Measurements from ENCODE around the gene APBA1. TPM values are rescaled to one million over a fixed set of nuclear protein-coding genes. Genes with fewer than 3 reads are reported as not detected.

APBA1 gene
- total RNA-seq, 4 donors from 2014 or later, result 3.6 to 11.7 (median 8.0) TPM

- TF ChIP-seq CTCF (IDR thresholded peaks at IDR 0.05) (no peak), POLR2A (IDR thresholded peaks at IDR 0.05) (no peak)
- intact Hi-C loops (cut with DNase I; ENCODE audit: low total_unique reads), result no loop called here
- Histone ChIP-seq H3K27ac (no peak overlapping the region), H3K9me3 (no peaks in the 10 kb centered on the region), H3K27me3 (no peaks in the 10 kb centered on the region), H3K36me3 (no peaks in the 10 kb centered on the region), H3K4me1 (no peaks in the 10 kb centered on the region), H3K4me3 (no peak overlapping the region)
- no peak for DNase-seq
Measured at GRCh38 chr9:69660304-69660703, 11.9 kb downstream of the APBA1 start.

- Histone ChIP-seq H3K27ac (no peak overlapping the region), H3K4me3 (no peak overlapping the region), H3K4me1 (no peaks in the 10 kb centered on the region), H3K9me3 (no peaks in the 10 kb centered on the region), H3K27me3 (no peaks in the 10 kb centered on the region), H3K36me3 (no peaks in the 10 kb centered on the region)
- TF ChIP-seq POLR2A (IDR thresholded peaks at IDR 0.05) (no peak), CTCF (IDR thresholded peaks at IDR 0.05) (no peak)
- no peak for DNase-seq
- intact Hi-C loops (cut with DNase I; ENCODE audit: low total_unique reads), result no loop called here
Measured at GRCh38 chr9:69658987-69659675, 13.0 kb downstream of the APBA1 start.

GRCh38 chr9:69657269-69657668, 14.9 kb downstream of the APBA1 start:
- DNase-seq, result no peak
- H3K27ac ChIP-seq, result no peak overlapping the region
- H3K36me3 ChIP-seq, result no peaks in the 10 kb centered on the region
- no peaks in the 10 kb centered on the region for H3K27me3 ChIP-seq
- intact Hi-C loops (cut with DNase I; ENCODE audit: low total_unique reads), result no loop called here
- H3K4me1 ChIP-seq, result no peaks in the 10 kb centered on the region
- H3K4me3 ChIP-seq, result no peak overlapping the region
- TF ChIP-seq CTCF (IDR thresholded peaks at IDR 0.05), result no peak
- no peak for TF ChIP-seq POLR2A (IDR thresholded peaks at IDR 0.05)
- no peaks in the 10 kb centered on the region for H3K9me3 ChIP-seq

- no peaks in the 10 kb centered on the region for H3K27me3 ChIP-seq
- no peaks in the 10 kb centered on the region for H3K9me3 ChIP-seq
- H3K36me3 ChIP-seq, result no peaks in the 10 kb centered on the region
- H3K4me1 ChIP-seq, result no peaks in the 10 kb centered on the region
- H3K4me3 ChIP-seq, result no peak overlapping the region
- intact Hi-C loops (cut with DNase I; ENCODE audit: low total_unique reads), result no loop called here
- DNase-seq, result no peak
- no peak overlapping the region for H3K27ac ChIP-seq
- TF ChIP-seq POLR2A (IDR thresholded peaks at IDR 0.05) (no peak), CTCF (IDR thresholded peaks at IDR 0.05) (no peak)
Measured at GRCh38 chr9:69655065-69655464, 17.1 kb downstream of the APBA1 start.

- Histone ChIP-seq H3K4me3 (no peak overlapping the region), H3K36me3 (no peaks in the 10 kb centered on the region), H3K27ac (no peak overlapping the region), H3K4me1 (no peaks in the 10 kb centered on the region), H3K27me3 (no peaks in the 10 kb centered on the region), H3K9me3 (no peaks in the 10 kb centered on the region)
- intact Hi-C loops (cut with DNase I; ENCODE audit: low total_unique reads), result no loop called here
- no peak for DNase-seq
- TF ChIP-seq CTCF (IDR thresholded peaks at IDR 0.05), result no peak
Measured at GRCh38 chr9:69653261-69653660, 18.9 kb downstream of the APBA1 start.
